Smooth muscle cell (in vitro differentiated cells): ENCODE data around the gene OPCML. TPM values are rescaled to one million over a fixed set of nuclear protein-coding genes. Genes with fewer than 3 reads are reported as not detected.

ENCODE experiments used
- DNase-seq: peaks from one replicate; lab custom pipeline; 2025; ENCODE audit not compliant: unreplicated experiment; lab: John Stamatoyannopoulos, UW
- H2AFZ ChIP-seq: fragments of 200-600 bp; sonication (generic); 2 replicates; pipeline ENCODE4 v1.6.0; 2016; ENCODE audit warnings: antibody characterized with exemption, low read depth, mild to moderate bottlenecking
- H3F3A ChIP-seq: fragments of 200-600 bp; sonication (generic); 2 replicates; pipeline ENCODE4 v1.6.0; 2017; ENCODE audit warnings: antibody characterized with exemption, low read depth
- H3K27ac ChIP-seq: fragments of 200-600 bp; sonication (generic); 2 replicates; pipeline ENCODE4 v1.5.1; 2016; ENCODE audit warnings: low read depth, mild to moderate bottlenecking
- H3K27me3 ChIP-seq: fragments of 200-600 bp; sonication (generic); 2 replicates; pipeline ENCODE4 v1.6.1; 2016; ENCODE audit warnings: low read depth, mild to moderate bottlenecking
- H3K36me3 ChIP-seq: fragments of 200-600 bp; sonication (generic); 2 replicates; pipeline ENCODE4 v1.5.1; 2016; ENCODE audit warnings: low read depth
- H3K4me1 ChIP-seq: fragments of 200-600 bp; sonication (generic); 2 replicates; pipeline ENCODE4 v1.5.1; 2016; ENCODE audit warnings: low read depth
- H3K4me2 ChIP-seq: fragments of 200-600 bp; sonication (generic); 2 replicates; pipeline ENCODE4 v1.6.0; 2016; ENCODE audit warnings: mild to moderate bottlenecking
- H3K4me3 ChIP-seq: fragments of 200-600 bp; sonication (generic); 2 replicates; pipeline ENCODE4 v1.5.1; 2016; ENCODE audit warnings: mild to moderate bottlenecking
- H3K79me2 ChIP-seq: fragments of 200-600 bp; sonication (generic); 2 replicates; pipeline ENCODE4 v1.6.0; 2016; ENCODE audit warnings: low read depth, mild to moderate bottlenecking
- H3K9ac ChIP-seq: fragments of 200-600 bp; sonication (generic); 2 replicates; pipeline ENCODE4 v1.6.0; 2016; ENCODE audit warnings: low read depth
- H3K9me3 ChIP-seq: fragments of 200-600 bp; sonication (generic); replicated peaks from 2 replicates; pipeline ENCODE4 v1.5.1; 2016; ENCODE audit warnings: low read depth
- H4K20me1 ChIP-seq: fragments of 200-600 bp; sonication (generic); 2 replicates; pipeline ENCODE4 v1.6.0; 2016; ENCODE audit warnings: low read depth
- WGBS: methylation state at CpG from one replicate; pipeline ENCODE4 v1.1.7; 2016; ENCODE audit warnings: low lambda C conversion rate; 5-methylcytosine and 5-hydroxymethylcytosine counted together
- polyA plus RNA-seq: library from polyadenylated mRNA; unstranded; fragments of >200 nt; fragmentation: Nextera tagmentation; extraction: Ambion mirVana; gene quantifications from 2 replicates; pipeline ENCODE4 v1.2.1, GENCODE V29; 2016
- total RNA-seq: library from RNA; depleted of rRNA; stranded (reverse); fragments of >200 nt; gene quantifications from 2 replicates; pipeline ENCODE4 v1.2.3, GENCODE V29; 2014
- TF ChIP-seq, protein P1 (sequence below): fragments of 200-600 bp; sonication (generic); IDR thresholded peaks from 2 replicates; pipeline ENCODE4 v1.5.1; 2017; ENCODE audit warnings: borderline replicate concordance, mild to moderate bottlenecking, antibody characterized with exemption; ENCODE audit not compliant: insufficient read depth, poor library complexity, severe bottlenecking

Gene OPCML
- total and polyA plus RNA-seq, 2 experiments from 2014 or later, result 0.42 to 0.58 TPM

DNA sequence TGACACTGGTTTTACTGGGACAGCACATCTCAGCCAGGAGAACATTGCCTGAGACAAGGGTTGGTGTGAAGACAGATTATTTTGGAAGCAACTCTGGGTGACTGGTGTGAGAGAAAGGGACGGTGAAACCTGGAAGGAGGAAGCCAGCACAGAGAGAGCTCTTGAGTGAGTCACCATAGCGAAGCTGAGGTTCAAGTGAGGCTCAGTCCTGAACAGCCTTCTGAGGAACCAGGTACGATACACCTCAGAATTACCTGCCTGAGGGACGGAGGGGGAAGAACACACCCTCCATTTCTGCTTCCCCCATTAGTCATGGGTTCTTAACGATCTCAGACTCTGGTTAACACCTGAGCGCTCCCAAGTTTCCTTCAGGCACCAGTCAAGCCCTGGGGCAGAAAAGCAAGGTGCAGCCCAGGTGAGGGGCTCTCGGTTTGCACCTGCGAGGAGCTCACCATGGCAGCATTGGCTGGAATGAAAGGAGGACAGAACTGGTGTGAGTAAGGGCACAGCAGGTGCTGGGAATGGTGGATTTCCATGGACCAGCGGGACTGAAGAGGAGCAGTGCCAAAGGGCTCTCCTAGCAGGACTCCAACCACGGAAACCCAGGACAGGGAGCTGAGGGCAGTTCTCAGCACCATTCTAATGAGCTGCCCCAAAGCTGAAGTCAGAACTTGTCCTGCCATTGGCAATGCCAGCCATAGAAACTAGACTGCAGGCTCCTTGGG, 459.3 kb downstream of the OPCML start:
- Histone ChIP-seq H3K4me3 (no peak overlapping the region), H3K79me2 (no peaks in the 10 kb centered on the region), H3K4me1 (no peaks in the 10 kb centered on the region), H3K36me3 (no peaks in the 10 kb centered on the region), H3F3A (no peaks in the 10 kb centered on the region), H3K9ac (no peak overlapping the region), H3K27me3 (peaks cover 81% of the 10 kb centered on the region), H3K4me2 (no peak overlapping the region), H4K20me1 (no peaks in the 10 kb centered on the region), H2AFZ (no peak overlapping the region), H3K9me3 (no peaks in the 10 kb centered on the region), H3K27ac (no peak overlapping the region)
- TF ChIP-seq, protein P1, sequence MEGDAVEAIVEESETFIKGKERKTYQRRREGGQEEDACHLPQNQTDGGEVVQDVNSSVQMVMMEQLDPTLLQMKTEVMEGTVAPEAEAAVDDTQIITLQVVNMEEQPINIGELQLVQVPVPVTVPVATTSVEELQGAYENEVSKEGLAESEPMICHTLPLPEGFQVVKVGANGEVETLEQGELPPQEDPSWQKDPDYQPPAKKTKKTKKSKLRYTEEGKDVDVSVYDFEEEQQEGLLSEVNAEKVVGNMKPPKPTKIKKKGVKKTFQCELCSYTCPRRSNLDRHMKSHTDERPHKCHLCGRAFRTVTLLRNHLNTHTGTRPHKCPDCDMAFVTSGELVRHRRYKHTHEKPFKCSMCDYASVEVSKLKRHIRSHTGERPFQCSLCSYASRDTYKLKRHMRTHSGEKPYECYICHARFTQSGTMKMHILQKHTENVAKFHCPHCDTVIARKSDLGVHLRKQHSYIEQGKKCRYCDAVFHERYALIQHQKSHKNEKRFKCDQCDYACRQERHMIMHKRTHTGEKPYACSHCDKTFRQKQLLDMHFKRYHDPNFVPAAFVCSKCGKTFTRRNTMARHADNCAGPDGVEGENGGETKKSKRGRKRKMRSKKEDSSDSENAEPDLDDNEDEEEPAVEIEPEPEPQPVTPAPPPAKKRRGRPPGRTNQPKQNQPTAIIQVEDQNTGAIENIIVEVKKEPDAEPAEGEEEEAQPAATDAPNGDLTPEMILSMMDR, result no peak
- no peak for DNase-seq
- WGBS, result 84% methylated on average over 10 of the region's 10 CpGs

DNA sequence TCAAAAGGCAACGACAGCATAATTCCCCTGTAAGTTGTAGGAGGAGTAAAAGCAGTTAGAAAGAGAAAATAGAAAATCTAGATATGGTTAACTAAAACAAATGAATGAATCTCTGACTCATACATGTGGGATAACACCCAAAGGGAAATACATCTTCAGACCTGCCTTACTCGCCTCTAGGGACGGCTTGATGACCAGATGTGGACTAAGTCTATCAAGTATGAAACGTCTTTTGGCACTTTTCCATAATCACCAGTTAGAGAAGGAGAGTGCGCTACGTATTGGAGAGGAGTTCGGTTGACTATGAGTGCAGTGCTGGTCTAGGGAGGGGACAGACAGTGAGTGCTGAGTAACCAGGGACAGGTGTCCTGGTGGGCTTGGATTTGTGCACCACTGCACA, 459.9 kb downstream of the OPCML start:
- no peak for DNase-seq
- Histone ChIP-seq H3K4me3 (no peak overlapping the region), H3K9me3 (no peaks in the 10 kb centered on the region), H3K9ac (no peak overlapping the region), H2AFZ (no peak overlapping the region), H3F3A (no peaks in the 10 kb centered on the region), H3K27me3 (peaks cover 75% of the 10 kb centered on the region), H4K20me1 (no peaks in the 10 kb centered on the region), H3K36me3 (no peaks in the 10 kb centered on the region), H3K4me2 (no peak overlapping the region), H3K27ac (no peak overlapping the region), H3K79me2 (no peaks in the 10 kb centered on the region), H3K4me1 (no peaks in the 10 kb centered on the region)
- 84% methylated on average over 7 of the region's 7 CpGs for WGBS
- TF ChIP-seq, protein P1, result no peak

DNA sequence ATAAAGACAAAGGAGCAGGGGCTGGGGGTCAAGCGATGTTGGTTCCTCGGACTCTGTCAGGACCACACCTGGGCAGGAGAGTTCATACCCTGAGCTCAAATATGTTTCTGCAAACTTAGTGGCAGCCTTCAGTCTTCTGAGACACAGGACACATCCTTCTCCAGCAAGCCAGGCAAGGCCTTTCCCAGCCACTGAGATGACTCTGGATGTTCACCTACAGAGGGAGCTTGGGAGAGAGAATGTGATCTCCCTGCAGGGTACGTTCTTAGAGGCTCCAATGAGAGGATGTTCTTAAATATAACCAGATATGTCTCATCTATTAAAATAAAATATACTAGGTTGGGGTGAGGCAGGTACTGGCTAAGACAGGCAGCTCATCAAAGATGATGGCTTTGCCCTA, 461.5 kb downstream of the OPCML start:
- H3K27me3 ChIP-seq, result peaks cover 59% of the 10 kb centered on the region
- DNase-seq, result no peak
- no peaks in the 10 kb centered on the region for H3K36me3 ChIP-seq
- TF ChIP-seq, protein P1, result no peak
- H3K79me2 ChIP-seq, result no peaks in the 10 kb centered on the region
- H2AFZ ChIP-seq, result no peak overlapping the region
- H3K27ac ChIP-seq, result no peak overlapping the region
- no peaks in the 10 kb centered on the region for H3K9me3 ChIP-seq
- H3K4me1 ChIP-seq, result no peaks in the 10 kb centered on the region
- H3K4me2 ChIP-seq, result no peak overlapping the region
- no peaks in the 10 kb centered on the region for H3F3A ChIP-seq
- H3K4me3 ChIP-seq, result no peak overlapping the region
- no peak overlapping the region for H3K9ac ChIP-seq
- WGBS, result 62% methylated on average over 3 of the region's 3 CpGs
- no peaks in the 10 kb centered on the region for H4K20me1 ChIP-seq

DNA sequence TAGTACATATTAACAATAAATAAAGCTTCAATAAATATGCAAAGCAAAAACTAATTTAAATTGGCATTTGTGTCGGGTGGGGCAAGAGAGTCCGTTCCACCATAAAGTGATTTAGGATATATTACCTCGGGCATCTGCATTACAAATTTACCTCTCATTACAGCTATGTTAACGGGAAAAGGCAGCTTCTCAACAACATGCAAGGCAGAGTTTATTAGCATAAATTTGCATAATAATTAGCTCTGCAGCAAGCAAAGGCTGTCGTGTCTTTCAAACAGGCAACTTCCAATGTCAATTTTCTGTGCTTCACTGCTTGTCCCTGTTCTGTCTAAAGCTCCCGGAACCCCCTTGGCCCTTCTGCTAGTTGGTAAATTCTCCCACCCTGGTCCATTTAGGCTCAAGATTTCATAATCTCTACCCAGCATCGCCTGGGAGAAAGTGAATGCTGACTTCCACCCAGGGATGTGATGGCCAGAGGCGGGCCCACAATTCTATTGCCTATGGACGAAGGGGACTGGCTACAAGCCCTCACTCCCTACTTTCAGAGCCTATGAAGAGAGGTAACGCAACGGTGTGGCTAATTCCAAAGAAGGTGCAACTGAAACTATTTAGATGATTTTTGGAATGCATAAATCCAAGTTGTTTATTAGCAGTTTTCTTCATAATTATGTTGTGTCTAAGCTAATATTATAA, 462.1 kb downstream of the OPCML start:
- 35% methylated on average over 11 of the region's 11 CpGs for WGBS

More for the DNA sequence above, 462.1 kb downstream of the OPCML start:
- H3F3A ChIP-seq, result no peaks in the 10 kb centered on the region
- peaks cover 54% of the 10 kb centered on the region for H3K27me3 ChIP-seq
- no peak overlapping the region for H3K27ac ChIP-seq
- no peak overlapping the region for H3K4me2 ChIP-seq
- no peaks in the 10 kb centered on the region for H3K79me2 ChIP-seq
- TF ChIP-seq, protein P1, result no peak
- H3K4me3 ChIP-seq, result no peak overlapping the region
- no peak for DNase-seq
- no peak overlapping the region for H2AFZ ChIP-seq
- no peaks in the 10 kb centered on the region for H3K9me3 ChIP-seq
- no peaks in the 10 kb centered on the region for H3K36me3 ChIP-seq
- no peak overlapping the region for H3K9ac ChIP-seq
- H4K20me1 ChIP-seq, result no peaks in the 10 kb centered on the region
- no peaks in the 10 kb centered on the region for H3K4me1 ChIP-seq
